Measurements from ENCODE around the gene KLHL29. TPM values are rescaled to one million over a fixed set of nuclear protein-coding genes. Genes with fewer than 3 reads are reported as not detected.

Gene KLHL29
- total and polyA plus RNA-seq, 4 donors, result 0.29 to 2.3 (median 0.68) TPM

DNA sequence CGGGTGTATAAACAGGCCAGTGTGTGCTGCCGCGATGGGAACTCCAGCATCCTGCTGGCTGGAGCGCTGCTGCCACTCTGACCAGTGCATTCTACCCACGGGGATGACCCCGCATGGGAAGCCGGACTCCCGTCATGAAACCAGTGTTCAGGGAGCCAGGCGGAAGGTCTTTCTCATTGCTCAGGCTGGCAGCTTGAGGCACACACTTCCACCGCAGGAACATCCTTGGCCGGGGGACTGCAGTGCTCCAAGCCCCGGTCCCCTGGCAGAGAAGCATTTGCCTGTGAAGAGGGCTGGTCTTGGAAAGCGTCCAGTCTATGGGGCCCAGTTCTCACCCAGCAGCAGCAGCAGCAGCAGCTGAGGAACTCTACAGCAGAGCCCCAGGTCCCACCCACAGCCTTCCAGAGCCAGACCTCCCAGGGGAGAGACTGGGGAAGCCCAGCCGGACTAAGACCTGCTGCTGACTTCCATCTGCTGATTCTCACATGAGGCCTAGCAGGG, 235.9 kb downstream of the KLHL29 start:
- DNase-seq (ENCODE audit: low spot score), result no peak
- TF ChIP-seq FOXA2 (IDR thresholded peaks at IDR 0.05) (no peak), SP1 (IDR thresholded peaks at IDR 0.05) (no peak), HNF4A (conservative IDR thresholded peaks at IDR 0.05) (no peak), RAD21 (IDR thresholded peaks at IDR 0.05) (no peak), EGR1 (IDR thresholded peaks at IDR 0.05; ENCODE audit: low read depth in 2 of 2) (no peak)
- TF ChIP-seq, protein P1, sequence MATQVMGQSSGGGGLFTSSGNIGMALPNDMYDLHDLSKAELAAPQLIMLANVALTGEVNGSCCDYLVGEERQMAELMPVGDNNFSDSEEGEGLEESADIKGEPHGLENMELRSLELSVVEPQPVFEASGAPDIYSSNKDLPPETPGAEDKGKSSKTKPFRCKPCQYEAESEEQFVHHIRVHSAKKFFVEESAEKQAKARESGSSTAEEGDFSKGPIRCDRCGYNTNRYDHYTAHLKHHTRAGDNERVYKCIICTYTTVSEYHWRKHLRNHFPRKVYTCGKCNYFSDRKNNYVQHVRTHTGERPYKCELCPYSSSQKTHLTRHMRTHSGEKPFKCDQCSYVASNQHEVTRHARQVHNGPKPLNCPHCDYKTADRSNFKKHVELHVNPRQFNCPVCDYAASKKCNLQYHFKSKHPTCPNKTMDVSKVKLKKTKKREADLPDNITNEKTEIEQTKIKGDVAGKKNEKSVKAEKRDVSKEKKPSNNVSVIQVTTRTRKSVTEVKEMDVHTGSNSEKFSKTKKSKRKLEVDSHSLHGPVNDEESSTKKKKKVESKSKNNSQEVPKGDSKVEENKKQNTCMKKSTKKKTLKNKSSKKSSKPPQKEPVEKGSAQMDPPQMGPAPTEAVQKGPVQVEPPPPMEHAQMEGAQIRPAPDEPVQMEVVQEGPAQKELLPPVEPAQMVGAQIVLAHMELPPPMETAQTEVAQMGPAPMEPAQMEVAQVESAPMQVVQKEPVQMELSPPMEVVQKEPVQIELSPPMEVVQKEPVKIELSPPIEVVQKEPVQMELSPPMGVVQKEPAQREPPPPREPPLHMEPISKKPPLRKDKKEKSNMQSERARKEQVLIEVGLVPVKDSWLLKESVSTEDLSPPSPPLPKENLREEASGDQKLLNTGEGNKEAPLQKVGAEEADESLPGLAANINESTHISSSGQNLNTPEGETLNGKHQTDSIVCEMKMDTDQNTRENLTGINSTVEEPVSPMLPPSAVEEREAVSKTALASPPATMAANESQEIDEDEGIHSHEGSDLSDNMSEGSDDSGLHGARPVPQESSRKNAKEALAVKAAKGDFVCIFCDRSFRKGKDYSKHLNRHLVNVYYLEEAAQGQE (IDR thresholded peaks at IDR 0.05), result no peak
- 77% methylated on average over 14 of the region's 14 CpGs for WGBS
- Histone ChIP-seq H3K9ac (ENCODE audit: low read depth in 1 of 2, low read length in 2 of 2) (no peak overlapping the region), H3K36me3 (ENCODE audit: control insufficient read depth in 4 of 4, insufficient read depth in 3 of 4, low read depth in 1 of 4, low read length in 3 of 4) (no peaks in the 10 kb centered on the region), H3K4me3 (ENCODE audit: low read depth in 1 of 3, low read length in 3 of 3) (no peak overlapping the region), H3K27me3 (ENCODE audit: control insufficient read depth in 4 of 4, insufficient read depth in 4 of 4, low read length in 3 of 4) (no peaks in the 10 kb centered on the region), H3K27ac (ENCODE audit: low read depth in 1 of 2, low read length in 2 of 2) (no peak overlapping the region), H3K4me1 (ENCODE audit: control insufficient read depth in 4 of 4, insufficient read depth in 4 of 4, low read length in 3 of 4) (no peaks in the 10 kb centered on the region), H3K9me3 (ENCODE audit: control insufficient read depth in 4 of 4, low read length in 3 of 4) (peaks cover 0 to 7% (median 4%) of the 10 kb centered on the region in 4 donors)

DNA sequence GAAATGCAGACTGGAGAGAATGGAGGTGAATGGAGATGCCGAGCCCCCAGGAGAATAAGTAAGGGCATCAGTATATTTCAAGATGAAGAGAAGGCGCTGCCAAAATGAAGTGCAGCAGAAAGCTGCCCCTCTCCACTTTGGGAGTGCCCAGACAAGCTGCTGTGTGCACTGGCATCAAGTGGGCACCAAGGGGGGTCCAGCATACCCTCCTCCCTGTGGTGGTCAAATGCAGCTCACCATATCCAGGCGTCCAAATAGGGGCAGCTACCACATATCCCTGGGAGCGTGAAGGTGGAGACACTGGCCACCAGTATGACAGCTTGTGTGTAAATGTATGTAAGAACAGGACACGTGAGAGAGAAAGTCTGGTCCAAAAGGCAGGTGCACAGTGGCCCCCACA, 236.6 kb downstream of the KLHL29 start:
- no peaks in the 10 kb centered on the region for H3K36me3 ChIP-seq (ENCODE audit: control insufficient read depth in 4 of 4, insufficient read depth in 3 of 4, low read depth in 1 of 4, low read length in 3 of 4)
- no peak overlapping the region for H3K9ac ChIP-seq (ENCODE audit: low read depth in 1 of 2, low read length in 2 of 2)
- TF ChIP-seq, protein P2, sequence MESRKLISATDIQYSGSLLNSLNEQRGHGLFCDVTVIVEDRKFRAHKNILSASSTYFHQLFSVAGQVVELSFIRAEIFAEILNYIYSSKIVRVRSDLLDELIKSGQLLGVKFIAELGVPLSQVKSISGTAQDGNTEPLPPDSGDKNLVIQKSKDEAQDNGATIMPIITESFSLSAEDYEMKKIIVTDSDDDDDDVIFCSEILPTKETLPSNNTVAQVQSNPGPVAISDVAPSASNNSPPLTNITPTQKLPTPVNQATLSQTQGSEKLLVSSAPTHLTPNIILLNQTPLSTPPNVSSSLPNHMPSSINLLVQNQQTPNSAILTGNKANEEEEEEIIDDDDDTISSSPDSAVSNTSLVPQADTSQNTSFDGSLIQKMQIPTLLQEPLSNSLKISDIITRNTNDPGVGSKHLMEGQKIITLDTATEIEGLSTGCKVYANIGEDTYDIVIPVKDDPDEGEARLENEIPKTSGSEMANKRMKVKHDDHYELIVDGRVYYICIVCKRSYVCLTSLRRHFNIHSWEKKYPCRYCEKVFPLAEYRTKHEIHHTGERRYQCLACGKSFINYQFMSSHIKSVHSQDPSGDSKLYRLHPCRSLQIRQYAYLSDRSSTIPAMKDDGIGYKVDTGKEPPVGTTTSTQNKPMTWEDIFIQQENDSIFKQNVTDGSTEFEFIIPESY (IDR thresholded peaks at IDR 0.05), result no peak
- no peak for TF ChIP-seq RXRA (IDR thresholded peaks at IDR 0.05)
- 91% methylated on average over 5 of the region's 5 CpGs for WGBS
- no peaks in the 10 kb centered on the region for H3K4me1 ChIP-seq (ENCODE audit: control insufficient read depth in 4 of 4, insufficient read depth in 4 of 4, low read length in 3 of 4)
- no peak for DNase-seq (ENCODE audit: low spot score)
- no peak overlapping the region for H3K4me3 ChIP-seq (ENCODE audit: low read depth in 1 of 3, low read length in 3 of 3)
- H3K9me3 ChIP-seq (ENCODE audit: control insufficient read depth in 4 of 4, low read length in 3 of 4), result peaks cover 0 to 7% (median 4%) of the 10 kb centered on the region in 4 donors
- no peaks in the 10 kb centered on the region for H3K27me3 ChIP-seq (ENCODE audit: control insufficient read depth in 4 of 4, insufficient read depth in 4 of 4, low read length in 3 of 4)
- no peak overlapping the region for H3K27ac ChIP-seq (ENCODE audit: low read depth in 1 of 2, low read length in 2 of 2)

DNA sequence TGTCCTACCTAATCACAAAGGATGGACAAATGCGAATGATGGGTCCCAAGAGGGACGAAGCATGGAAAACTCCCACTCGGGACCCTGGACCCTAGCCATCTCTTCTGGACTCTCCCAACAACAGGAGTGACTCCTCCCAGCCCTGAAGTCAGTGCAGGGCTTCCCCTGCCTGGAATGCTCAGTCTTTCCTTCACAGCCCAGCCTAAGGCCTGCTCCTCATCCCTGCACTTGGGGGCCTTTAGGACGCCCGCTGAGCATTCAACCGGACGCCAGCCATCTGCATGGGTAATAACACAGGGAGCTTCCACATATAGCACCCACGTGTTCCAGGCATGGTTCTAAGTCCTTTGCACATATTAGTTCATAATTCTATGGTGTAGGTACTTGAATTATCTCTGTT, 237.5 kb downstream of the KLHL29 start:
- Histone ChIP-seq H3K27ac (ENCODE audit: low read depth in 1 of 2, low read length in 2 of 2) (no peak overlapping the region), H3K36me3 (ENCODE audit: control insufficient read depth in 4 of 4, insufficient read depth in 3 of 4, low read depth in 1 of 4, low read length in 3 of 4) (no peaks in the 10 kb centered on the region), H3K4me3 (ENCODE audit: low read depth in 1 of 3, low read length in 3 of 3) (no peak overlapping the region), H3K9me3 (ENCODE audit: control insufficient read depth in 4 of 4, low read length in 3 of 4) (peaks cover 0 to 7% (median 4%) of the 10 kb centered on the region in 4 donors), H3K9ac (ENCODE audit: low read depth in 1 of 2, low read length in 2 of 2) (no peak overlapping the region), H3K4me1 (ENCODE audit: control insufficient read depth in 4 of 4, insufficient read depth in 4 of 4, low read length in 3 of 4) (no peaks in the 10 kb centered on the region), H3K27me3 (ENCODE audit: control insufficient read depth in 4 of 4, insufficient read depth in 4 of 4, low read length in 3 of 4) (no peaks in the 10 kb centered on the region)
- no peak for DNase-seq (ENCODE audit: low spot score)
- WGBS, result 87% methylated on average over 8 of the region's 8 CpGs
- TF ChIP-seq FOXA2 (IDR thresholded peaks at IDR 0.05), result no peak
- no peak for TF ChIP-seq EGR1 (IDR thresholded peaks at IDR 0.05; ENCODE audit: low read depth in 2 of 2)
- TF ChIP-seq, protein P3, sequence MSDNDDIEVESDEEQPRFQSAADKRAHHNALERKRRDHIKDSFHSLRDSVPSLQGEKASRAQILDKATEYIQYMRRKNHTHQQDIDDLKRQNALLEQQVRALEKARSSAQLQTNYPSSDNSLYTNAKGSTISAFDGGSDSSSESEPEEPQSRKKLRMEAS (IDR thresholded peaks at IDR 0.05), result no peak
- TF ChIP-seq, protein P1 (IDR thresholded peaks at IDR 0.05), result no peak
- TF ChIP-seq SP1 (IDR thresholded peaks at IDR 0.05), result no peak
- TF ChIP-seq RXRA (IDR thresholded peaks at IDR 0.05), result no peak
- TF ChIP-seq HNF4G (IDR thresholded peaks at IDR 0.05), result no peak
- TF ChIP-seq RAD21 (IDR thresholded peaks at IDR 0.05), result no peak
- TF ChIP-seq, protein P4, sequence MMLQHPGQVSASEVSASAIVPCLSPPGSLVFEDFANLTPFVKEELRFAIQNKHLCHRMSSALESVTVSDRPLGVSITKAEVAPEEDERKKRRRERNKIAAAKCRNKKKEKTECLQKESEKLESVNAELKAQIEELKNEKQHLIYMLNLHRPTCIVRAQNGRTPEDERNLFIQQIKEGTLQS (IDR thresholded peaks at IDR 0.05), result no peak
- no peak for TF ChIP-seq JUND (IDR thresholded peaks at IDR 0.05)
- TF ChIP-seq YY1 (IDR thresholded peaks at IDR 0.05), result no peak
- TF ChIP-seq TAF1 (conservative IDR thresholded peaks at IDR 0.05), result no peak
- TF ChIP-seq, protein P5, sequence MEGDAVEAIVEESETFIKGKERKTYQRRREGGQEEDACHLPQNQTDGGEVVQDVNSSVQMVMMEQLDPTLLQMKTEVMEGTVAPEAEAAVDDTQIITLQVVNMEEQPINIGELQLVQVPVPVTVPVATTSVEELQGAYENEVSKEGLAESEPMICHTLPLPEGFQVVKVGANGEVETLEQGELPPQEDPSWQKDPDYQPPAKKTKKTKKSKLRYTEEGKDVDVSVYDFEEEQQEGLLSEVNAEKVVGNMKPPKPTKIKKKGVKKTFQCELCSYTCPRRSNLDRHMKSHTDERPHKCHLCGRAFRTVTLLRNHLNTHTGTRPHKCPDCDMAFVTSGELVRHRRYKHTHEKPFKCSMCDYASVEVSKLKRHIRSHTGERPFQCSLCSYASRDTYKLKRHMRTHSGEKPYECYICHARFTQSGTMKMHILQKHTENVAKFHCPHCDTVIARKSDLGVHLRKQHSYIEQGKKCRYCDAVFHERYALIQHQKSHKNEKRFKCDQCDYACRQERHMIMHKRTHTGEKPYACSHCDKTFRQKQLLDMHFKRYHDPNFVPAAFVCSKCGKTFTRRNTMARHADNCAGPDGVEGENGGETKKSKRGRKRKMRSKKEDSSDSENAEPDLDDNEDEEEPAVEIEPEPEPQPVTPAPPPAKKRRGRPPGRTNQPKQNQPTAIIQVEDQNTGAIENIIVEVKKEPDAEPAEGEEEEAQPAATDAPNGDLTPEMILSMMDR (IDR thresholded peaks at IDR 0.05; ENCODE audit: low read depth, low read length, missing input control), result no peak
- TF ChIP-seq GABPA (IDR thresholded peaks at IDR 0.05 in 1 of 2, conservative IDR thresholded peaks at IDR 0.05 in 1 of 2), result no peak

Data from liver (tissue), 9 donors.